ENCODE results near the gene PLAGL2.

GRCh38 chr20:32191873-32192272, 15.7 kb downstream of the PLAGL2 start:
- TF ChIP-seq CTCF (IDR thresholded peaks at IDR 0.05; ENCODE audit: low read depth, low read length, poor library complexity, severe bottlenecking) (no peak), EZH2phosphoT487 (IDR thresholded peaks at IDR 0.05; ENCODE audit: borderline replicate concordance, low read length) (no peak)

All from DOHH2 (cell line).